IgD-negative memory B cell (primary cell): ENCODE measurements around the gene CILP2. TPM values are rescaled to one million over a fixed set of nuclear protein-coding genes. Genes with fewer than 3 reads are reported as not detected.
A peak's percentile ranks its signal among the peaks of the same experiment; 100 is the strongest.

Experiments
- H3K27ac Mint-ChIP-seq, 3 donors: one replicate each; pipeline ENCODE4 v1.8.0; 2020 to 2022; ENCODE audit warnings: mild to moderate bottlenecking in 3 of 3, mixed read lengths in 3 of 3, moderate library complexity in 1 of 3
- H3K27me3 Mint-ChIP-seq: one replicate; pipeline ENCODE4 v1.8.0; 2021; ENCODE audit warnings: mixed read lengths
- H3K36me3 Mint-ChIP-seq: one replicate; pipeline ENCODE4 v1.8.0; 2020; ENCODE audit warnings: mild to moderate bottlenecking, mixed read lengths
- H3K4me1 Mint-ChIP-seq, 3 donors: one replicate each; pipeline ENCODE4 v1.8.0; 2020 to 2022; ENCODE audit warnings: mixed read lengths in 3 of 3, mild to moderate bottlenecking in 1 of 3
- H3K4me3 Mint-ChIP-seq, 4 donors: one replicate each; pipeline ENCODE4 v1.8.0; 2020 to 2022; ENCODE audit warnings: mild to moderate bottlenecking in 4 of 4, mixed read lengths in 4 of 4, moderate library complexity in 3 of 4
- H3K9me3 Mint-ChIP-seq, 3 donors: one replicate each; pipeline ENCODE4 v1.8.0; 2020 to 2021; ENCODE audit warnings: mixed read lengths in 3 of 3, mild to moderate bottlenecking in 1 of 3
- polyA plus RNA-seq: library from polyadenylated mRNA; unstranded; fragments of 300-500 nt; fragmentation: Illumina TruSeq; gene quantifications from one replicate; pipeline ENCODE4 v1.2.3, GENCODE V29; 2021

The CILP2 gene
- polyA plus RNA-seq, 1 donor from 2014 or later, result not detected

DNA sequence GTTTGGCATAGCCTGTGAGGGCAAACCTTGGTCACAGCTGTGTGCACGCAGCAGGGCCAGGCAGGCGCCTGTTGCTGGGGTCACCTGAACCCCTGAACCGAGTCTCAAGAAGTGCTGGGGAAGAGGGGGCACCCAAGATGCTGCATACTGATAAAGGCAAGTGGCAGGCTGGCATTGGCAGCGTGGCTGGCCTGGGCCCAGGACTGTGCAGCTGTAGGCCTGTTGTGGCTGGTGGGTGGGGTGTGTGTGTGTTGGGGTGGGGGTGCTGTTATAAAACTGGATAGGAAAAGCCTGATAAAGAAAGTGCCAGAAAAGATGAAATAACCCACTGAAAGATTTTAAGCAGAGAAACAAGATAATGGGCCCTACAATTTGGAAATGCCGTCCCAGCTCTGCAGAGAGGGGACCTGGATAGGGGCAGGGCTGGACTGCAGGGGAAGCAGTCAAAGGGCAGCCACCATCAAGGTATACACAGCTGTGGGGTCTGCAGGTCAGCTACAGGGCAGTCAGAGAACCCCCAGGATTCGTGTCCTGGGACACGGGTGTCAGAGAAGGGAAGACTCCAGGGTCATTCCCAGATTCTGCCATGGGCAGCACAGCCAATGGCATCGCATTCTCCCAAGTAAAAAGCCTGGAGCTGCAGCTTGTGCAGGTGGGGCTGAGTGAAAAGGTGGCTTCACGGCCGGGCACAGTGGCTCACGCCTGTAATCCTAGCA, 33.2 kb downstream of the CILP2 start:
- H3K9me3 Mint-ChIP-seq, result peaks cover 0 to 2% (median 0%) of the 10 kb centered on the region in 3 donors
- no peak overlapping the region for H3K27ac Mint-ChIP-seq
- peaks cover 10% of the 10 kb centered on the region for H3K36me3 Mint-ChIP-seq
- no peaks in the 10 kb centered on the region for H3K27me3 Mint-ChIP-seq
- H3K4me3 Mint-ChIP-seq, result no peak overlapping the region
- H3K4me1 Mint-ChIP-seq, result no peaks in the 10 kb centered on the region

DNA sequence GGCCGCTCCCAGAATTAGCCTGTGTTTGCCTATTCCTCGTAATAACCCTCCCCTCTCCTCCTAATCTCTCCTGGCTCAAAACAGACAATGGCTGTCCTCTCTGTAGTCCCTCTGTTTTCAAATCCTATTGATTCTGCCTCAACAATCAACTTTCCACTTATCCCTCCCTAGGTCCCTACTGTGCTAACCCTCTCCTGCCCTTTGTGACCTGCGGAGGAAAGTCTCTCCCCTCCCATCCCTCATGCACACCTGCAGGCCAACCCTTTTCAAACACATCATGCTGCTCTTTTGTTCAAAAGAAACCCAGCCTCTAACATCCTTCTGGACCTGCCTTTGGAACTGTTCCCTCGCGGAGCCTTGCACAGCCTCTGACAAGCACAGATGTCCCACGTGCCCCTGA, 37.3 kb downstream of the CILP2 start:
- Mint-ChIP-seq H3K9me3 (no peaks in the 10 kb centered on the region), H3K4me3 (no peak overlapping the region), H3K27ac (peak overlapping the region in 1 of 3 donors; percentile 74), H3K27me3 (no peaks in the 10 kb centered on the region), H3K36me3 (peaks cover 4% of the 10 kb centered on the region), H3K4me1 (no peaks in the 10 kb centered on the region)

DNA sequence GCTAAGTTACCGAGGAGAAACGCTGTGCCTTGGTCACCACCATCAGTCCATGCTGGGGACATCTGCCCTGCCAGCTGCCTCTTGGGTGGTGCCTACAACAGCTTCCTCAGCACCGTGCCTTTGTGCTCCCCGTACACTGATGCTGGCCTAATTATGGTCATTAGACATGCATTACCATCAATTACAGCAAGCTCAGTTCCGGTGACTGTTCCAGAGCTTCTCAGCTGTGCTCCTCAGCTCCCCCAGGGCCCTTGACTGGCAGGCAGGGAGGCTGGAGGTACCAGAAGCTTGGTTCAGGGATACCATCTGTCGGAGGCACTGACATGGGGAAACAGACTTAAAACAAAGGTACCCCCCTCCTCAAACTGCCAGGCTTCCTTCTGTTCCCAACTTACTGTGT, 40.2 kb downstream of the CILP2 start:
- Mint-ChIP-seq H3K27ac (no peak overlapping the region), H3K4me3 (no peak overlapping the region), H3K9me3 (no peaks in the 10 kb centered on the region), H3K4me1 (no peaks in the 10 kb centered on the region), H3K36me3 (peaks cover 2% of the 10 kb centered on the region), H3K27me3 (no peaks in the 10 kb centered on the region)

GRCh38 chr19:19579533-19580361, 41.7 kb downstream of the CILP2 start:
- Mint-ChIP-seq H3K36me3 (peaks cover 2% of the 10 kb centered on the region), H3K4me1 (no peaks in the 10 kb centered on the region), H3K27me3 (no peaks in the 10 kb centered on the region), H3K4me3 (no peak overlapping the region), H3K27ac (peak overlapping the region in 1 of 3 donors; percentile 43), H3K9me3 (no peaks in the 10 kb centered on the region)

- Mint-ChIP-seq H3K36me3 (peaks cover 2% of the 10 kb centered on the region), H3K27me3 (no peaks in the 10 kb centered on the region), H3K4me3 (peak overlapping the region in 1 of 4 donors; percentile 30), H3K27ac (no peak overlapping the region), H3K9me3 (no peaks in the 10 kb centered on the region), H3K4me1 (no peaks in the 10 kb centered on the region)
These were observed 42.4 kb downstream of the CILP2 start for GRCh38 chr19:19580418-19580817.

DNA sequence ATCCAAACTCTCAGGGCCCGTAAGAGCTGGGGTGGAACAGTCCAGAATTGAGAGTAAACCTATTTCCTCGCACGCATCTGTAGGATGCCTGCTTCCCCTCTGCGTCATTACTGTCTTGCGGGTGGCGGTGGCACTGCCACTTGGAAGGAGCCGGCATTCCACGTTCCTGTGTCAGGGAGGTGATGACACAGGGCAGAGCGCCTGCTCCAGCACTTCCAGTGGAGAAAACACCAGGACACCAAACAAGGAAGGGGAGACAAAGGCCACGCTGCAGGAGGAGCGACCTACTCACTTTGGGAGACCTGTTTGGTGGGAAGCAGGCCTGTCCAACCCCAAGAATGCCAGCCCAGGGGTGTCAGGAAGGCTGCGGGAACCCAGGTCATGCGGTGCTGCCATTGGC, 43.3 kb downstream of the CILP2 start:
- Mint-ChIP-seq H3K36me3 (no peaks in the 10 kb centered on the region), H3K9me3 (no peaks in the 10 kb centered on the region), H3K27ac (peak overlapping the region in 1 of 3 donors; percentile 77)

DNA sequence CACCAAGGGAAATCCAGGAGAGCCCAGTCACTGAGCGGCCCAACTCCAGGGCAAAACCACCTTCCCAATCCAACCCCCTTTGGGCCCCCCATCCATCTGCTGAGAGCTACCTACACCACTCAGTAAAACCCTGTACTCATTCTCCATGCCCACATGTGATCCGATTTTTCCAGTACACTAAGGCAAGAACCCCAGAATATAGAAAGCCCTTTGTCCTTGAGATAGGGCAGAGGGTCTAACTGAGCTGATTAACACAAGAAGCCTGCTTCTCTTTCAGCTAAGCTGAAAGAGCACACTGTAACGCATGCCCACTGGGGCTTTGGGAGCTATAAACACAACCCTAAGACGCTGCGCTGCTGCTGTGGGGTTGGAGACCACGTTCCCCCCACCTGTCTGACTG, 44.4 kb downstream of the CILP2 start:
- H3K4me1 Mint-ChIP-seq, result no peaks in the 10 kb centered on the region
- H3K9me3 Mint-ChIP-seq, result no peaks in the 10 kb centered on the region
- no peaks in the 10 kb centered on the region for H3K36me3 Mint-ChIP-seq
- no peaks in the 10 kb centered on the region for H3K27me3 Mint-ChIP-seq
- no peak overlapping the region for H3K27ac Mint-ChIP-seq
- H3K4me3 Mint-ChIP-seq, result no peak overlapping the region

More for the DNA sequence above, 43.3 kb downstream of the CILP2 start:
- H3K4me3 Mint-ChIP-seq, result no peak overlapping the region
- no peaks in the 10 kb centered on the region for H3K27me3 Mint-ChIP-seq
- H3K4me1 Mint-ChIP-seq, result no peaks in the 10 kb centered on the region

DNA sequence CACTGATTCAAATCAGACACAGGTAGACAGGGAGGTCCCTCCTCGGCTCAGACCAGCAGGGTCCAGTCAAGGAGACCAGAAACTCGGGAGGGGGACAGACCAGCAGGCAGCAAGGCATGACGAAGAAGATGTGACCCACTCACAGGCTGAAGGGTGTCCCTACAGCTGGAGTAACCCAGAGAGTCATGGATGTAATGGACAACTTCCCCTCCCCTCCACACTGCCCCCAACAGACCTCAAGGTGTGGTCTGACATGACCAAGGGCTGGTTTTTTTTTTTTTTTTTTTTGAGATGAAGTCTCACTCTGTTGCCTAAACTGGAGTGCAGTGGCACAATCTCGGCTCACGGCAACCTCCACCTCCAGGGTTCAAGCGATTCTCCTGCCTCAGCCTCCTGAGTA, 46.3 kb downstream of the CILP2 start:
- Mint-ChIP-seq H3K27me3 (no peaks in the 10 kb centered on the region), H3K4me3 (no peak overlapping the region), H3K27ac (no peak overlapping the region), H3K4me1 (no peaks in the 10 kb centered on the region), H3K36me3 (no peaks in the 10 kb centered on the region), H3K9me3 (no peaks in the 10 kb centered on the region)

- H3K9me3 Mint-ChIP-seq, result no peaks in the 10 kb centered on the region
- peaks cover 12 to 17% (median 13%) of the 10 kb centered on the region in 3 donors for H3K4me1 Mint-ChIP-seq
- no peaks in the 10 kb centered on the region for H3K36me3 Mint-ChIP-seq
- peak overlapping the region in 1 of 3 donors; percentile 29 for H3K27ac Mint-ChIP-seq
- no peaks in the 10 kb centered on the region for H3K27me3 Mint-ChIP-seq
- H3K4me3 Mint-ChIP-seq, result no peak overlapping the region
These were observed 49.7 kb downstream of the CILP2 start for GRCh38 chr19:19587771-19588170.

- H3K4me1 Mint-ChIP-seq, result peaks cover 12 to 17% (median 13%) of the 10 kb centered on the region in 3 donors
These were observed 50.5 kb downstream of the CILP2 start for GRCh38 chr19:19588546-19588945.

GRCh38 chr19:19591133-19591825, 53.2 kb downstream of the CILP2 start:
- H3K4me3 Mint-ChIP-seq, result peak overlapping the region; percentile 15 to 89 (median 66)
- H3K27ac Mint-ChIP-seq, result peak overlapping the region; percentile 70 to 98 (median 97)
- peaks cover 1% of the 10 kb centered on the region for H3K36me3 Mint-ChIP-seq
- peaks cover 15 to 23% (median 16%) of the 10 kb centered on the region in 3 donors for H3K4me1 Mint-ChIP-seq
- no peaks in the 10 kb centered on the region for H3K9me3 Mint-ChIP-seq
- no peaks in the 10 kb centered on the region for H3K27me3 Mint-ChIP-seq

More at GRCh38 chr19:19588546-19588945, 50.5 kb downstream of the CILP2 start:
- Mint-ChIP-seq H3K9me3 (no peaks in the 10 kb centered on the region), H3K27me3 (no peaks in the 10 kb centered on the region), H3K4me3 (no peak overlapping the region), H3K36me3 (no peaks in the 10 kb centered on the region), H3K27ac (no peak overlapping the region)

- no peak overlapping the region for H3K27ac Mint-ChIP-seq
- H3K4me1 Mint-ChIP-seq, result peaks cover 15 to 32% (median 23%) of the 10 kb centered on the region in 3 donors
- peak overlapping the region in 2 of 4 donors; percentile 12 to 33 for H3K4me3 Mint-ChIP-seq
These were observed 54.6 kb downstream of the CILP2 start for GRCh38 chr19:19592690-19593089.

GRCh38 chr19:19594381-19594780, 56.3 kb downstream of the CILP2 start:
- Mint-ChIP-seq H3K4me1 (peaks cover 25 to 44% (median 38%) of the 10 kb centered on the region in 3 donors), H3K27ac (peak overlapping the region in 2 of 3 donors; percentile 16 to 18), H3K27me3 (no peaks in the 10 kb centered on the region), H3K9me3 (no peaks in the 10 kb centered on the region), H3K36me3 (peaks cover 1% of the 10 kb centered on the region), H3K4me3 (peak overlapping the region in 1 of 4 donors; percentile 45)

More at GRCh38 chr19:19592690-19593089, 54.6 kb downstream of the CILP2 start:
- no peaks in the 10 kb centered on the region for H3K9me3 Mint-ChIP-seq
- H3K27me3 Mint-ChIP-seq, result no peaks in the 10 kb centered on the region
- H3K36me3 Mint-ChIP-seq, result peaks cover 1% of the 10 kb centered on the region

DNA sequence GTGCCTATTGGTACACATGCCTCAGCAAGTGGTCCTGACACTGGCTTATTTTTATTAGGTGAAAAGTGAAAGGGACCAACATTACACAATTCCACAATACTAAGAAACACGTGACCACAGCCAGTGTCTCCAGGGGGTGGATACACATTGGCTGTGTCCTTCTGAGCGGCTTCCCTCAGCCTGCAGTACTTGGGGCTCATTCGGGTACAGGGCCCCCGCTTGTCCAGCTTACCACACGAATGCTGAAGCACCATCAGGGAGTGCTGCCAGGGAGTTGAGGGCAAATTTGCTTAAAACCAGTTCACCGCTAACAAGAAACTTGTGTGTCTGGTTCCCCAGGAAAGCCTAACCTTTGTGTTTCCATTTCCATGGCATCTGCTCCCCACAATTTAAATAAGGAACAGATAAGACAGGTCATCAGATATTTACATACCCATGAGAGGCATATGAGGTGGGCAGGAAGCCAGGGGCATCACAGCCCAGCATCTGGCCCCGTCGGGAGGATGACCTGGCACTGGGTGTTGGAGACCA, 57.2 kb downstream of the CILP2 start:
- H3K27ac Mint-ChIP-seq, result peak overlapping the region; percentile 18 to 83 (median 67)
- H3K36me3 Mint-ChIP-seq, result peaks cover 1% of the 10 kb centered on the region
- no peaks in the 10 kb centered on the region for H3K27me3 Mint-ChIP-seq
- H3K4me1 Mint-ChIP-seq, result peaks cover 21 to 41% (median 35%) of the 10 kb centered on the region in 3 donors
- no peaks in the 10 kb centered on the region for H3K9me3 Mint-ChIP-seq
- peak overlapping the region in 1 of 4 donors; percentile 76 for H3K4me3 Mint-ChIP-seq
